GM12873 (cell line): Measurements from ENCODE around the gene USP19.

Source experiments
- TF ChIP-seq, protein P1 (sequence below): IDR thresholded peaks from 2 replicates; pipeline ENCODE4 v1.5.1; 2012; ENCODE audit warnings: low read depth, mild to moderate bottlenecking, moderate library complexity, low read length, control low read depth; ENCODE audit not compliant: insufficient read depth; ENCODE audit errors: missing control alignments

USP19 gene

DNA sequence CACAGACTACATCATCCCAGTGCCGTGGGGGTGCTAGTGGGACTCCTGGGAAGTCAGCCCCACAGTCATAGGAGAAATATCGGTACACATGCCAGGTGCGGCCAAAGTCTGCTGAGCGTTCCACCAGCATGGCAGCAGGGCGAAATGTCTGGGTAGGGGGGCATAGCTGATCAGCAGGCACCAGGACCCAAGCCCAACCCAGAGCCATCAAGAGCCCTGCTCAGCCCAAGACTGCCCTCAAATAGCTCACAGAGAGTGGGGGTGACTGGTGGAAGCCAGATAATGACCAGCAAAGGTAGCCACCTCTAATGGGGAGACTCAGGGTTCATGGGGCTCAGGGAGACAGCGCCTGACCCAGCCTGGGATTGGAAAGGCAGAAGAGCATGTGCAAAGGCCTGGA is 11.0 kb upstream of the USP19 start:
- TF ChIP-seq, protein P1, sequence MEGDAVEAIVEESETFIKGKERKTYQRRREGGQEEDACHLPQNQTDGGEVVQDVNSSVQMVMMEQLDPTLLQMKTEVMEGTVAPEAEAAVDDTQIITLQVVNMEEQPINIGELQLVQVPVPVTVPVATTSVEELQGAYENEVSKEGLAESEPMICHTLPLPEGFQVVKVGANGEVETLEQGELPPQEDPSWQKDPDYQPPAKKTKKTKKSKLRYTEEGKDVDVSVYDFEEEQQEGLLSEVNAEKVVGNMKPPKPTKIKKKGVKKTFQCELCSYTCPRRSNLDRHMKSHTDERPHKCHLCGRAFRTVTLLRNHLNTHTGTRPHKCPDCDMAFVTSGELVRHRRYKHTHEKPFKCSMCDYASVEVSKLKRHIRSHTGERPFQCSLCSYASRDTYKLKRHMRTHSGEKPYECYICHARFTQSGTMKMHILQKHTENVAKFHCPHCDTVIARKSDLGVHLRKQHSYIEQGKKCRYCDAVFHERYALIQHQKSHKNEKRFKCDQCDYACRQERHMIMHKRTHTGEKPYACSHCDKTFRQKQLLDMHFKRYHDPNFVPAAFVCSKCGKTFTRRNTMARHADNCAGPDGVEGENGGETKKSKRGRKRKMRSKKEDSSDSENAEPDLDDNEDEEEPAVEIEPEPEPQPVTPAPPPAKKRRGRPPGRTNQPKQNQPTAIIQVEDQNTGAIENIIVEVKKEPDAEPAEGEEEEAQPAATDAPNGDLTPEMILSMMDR = no peak

DNA sequence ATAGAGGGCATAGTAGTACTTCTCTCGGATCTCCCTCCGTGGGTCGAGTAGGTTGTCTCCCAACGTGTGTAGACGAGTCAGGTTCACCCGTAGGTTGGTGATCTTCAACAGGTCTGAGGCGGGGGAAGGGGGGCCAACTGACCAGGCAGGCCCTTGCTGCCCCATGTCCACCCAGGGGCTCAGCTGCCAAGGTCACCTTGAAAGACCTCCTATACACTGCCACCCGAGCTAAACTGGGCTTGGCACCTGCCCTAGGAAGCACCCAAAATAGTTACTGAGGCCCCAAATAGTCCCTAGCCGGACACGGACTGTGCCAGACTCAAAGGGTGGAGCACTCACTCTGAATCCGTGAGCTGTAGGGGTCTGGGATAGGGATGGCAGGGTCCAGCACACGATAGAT is 10.4 kb upstream of the USP19 start:
- TF ChIP-seq, protein P1 = no peak

DNA sequence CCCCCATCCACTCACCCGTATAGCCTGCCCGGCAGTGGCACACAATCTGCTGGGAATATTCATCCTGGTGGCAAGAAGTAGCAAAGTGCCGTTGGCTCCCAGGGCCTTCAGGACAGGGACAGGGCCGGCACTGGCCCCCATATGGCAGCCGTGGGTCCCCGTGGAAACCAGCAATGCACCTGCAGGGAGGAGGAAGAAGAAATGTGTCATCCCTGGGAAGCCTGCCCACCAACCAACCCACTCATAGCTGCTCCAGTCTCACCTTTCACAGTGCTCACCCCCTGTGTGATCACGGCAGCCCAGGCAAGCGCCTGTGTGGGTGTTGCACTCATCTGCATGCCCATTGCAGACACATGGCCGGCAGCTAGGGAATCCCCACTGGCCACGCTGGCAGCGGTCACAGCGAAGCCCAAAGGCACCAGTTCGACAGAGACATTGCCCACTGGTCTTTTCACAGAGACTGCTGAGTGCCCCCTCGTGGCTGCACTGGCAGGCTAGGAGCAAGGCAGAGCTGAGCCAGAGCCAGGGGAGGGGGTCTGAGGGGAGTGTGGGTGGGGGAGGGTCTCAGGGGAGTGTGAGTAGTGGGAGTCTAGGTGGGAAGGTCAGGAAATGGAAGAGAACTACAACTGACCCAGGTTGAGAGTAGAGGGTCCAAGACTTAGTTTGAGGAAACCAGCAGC is 4.5 kb upstream of the USP19 start:
- TF ChIP-seq, protein P1 = peak; percentile 44

DNA sequence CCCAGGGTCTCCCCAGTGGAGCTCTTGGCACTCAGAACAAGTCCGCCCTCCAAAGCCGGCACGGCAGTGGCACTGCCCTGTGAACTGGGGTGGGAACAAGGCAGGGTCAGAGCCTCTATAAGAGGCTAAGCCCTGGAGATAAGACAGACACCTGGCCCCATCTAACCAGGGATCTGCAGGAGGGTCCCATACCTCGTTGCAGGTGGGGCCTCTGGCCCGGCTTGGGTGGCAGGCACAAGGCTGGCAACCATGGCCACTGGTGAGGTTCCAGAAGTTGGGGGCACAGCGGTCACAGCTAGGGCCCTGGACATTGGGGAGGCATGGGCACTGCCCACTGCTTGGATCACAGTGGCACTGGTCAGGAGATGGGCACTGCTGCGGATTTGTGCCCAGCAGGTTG is 3.6 kb upstream of the USP19 start:
- TF ChIP-seq, protein P1 = no peak

GRCh38 chr3:49123687-49124086 is 3.1 kb upstream of the USP19 start:
- TF ChIP-seq, protein P1 = no peak

DNA sequence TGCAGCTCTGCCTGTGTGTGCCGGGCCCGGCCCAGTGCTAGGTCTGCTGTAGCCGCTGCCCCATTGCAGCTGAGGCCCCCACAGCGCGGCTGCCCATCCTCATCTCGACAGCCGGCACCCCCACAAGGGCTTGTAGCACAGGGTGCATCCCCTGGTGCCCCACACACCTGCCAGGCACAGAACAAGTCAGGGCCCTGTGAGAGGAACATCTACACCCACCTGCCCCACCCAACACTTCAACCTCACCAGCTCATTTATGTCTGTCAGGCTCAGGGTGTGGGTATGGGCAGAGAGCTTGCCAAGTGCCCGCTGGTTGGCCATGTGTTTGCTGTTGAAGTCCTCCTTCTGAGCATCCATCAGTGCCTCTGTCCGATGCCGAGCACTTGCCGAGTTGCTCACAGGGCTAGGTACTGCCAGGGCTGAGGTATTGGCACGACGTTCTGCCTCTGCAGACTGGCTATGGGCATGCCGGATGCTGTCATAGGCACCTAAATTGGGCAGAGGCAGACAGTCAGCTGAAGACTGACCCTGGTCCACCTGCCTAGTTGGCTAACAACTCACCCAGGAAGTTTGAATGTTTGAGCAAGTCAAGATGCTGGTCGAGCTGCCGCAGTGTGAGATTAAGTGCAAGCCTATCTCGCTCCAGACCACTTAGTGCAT is 2.4 kb upstream of the USP19 start:
- TF ChIP-seq, protein P1 = no peak

DNA sequence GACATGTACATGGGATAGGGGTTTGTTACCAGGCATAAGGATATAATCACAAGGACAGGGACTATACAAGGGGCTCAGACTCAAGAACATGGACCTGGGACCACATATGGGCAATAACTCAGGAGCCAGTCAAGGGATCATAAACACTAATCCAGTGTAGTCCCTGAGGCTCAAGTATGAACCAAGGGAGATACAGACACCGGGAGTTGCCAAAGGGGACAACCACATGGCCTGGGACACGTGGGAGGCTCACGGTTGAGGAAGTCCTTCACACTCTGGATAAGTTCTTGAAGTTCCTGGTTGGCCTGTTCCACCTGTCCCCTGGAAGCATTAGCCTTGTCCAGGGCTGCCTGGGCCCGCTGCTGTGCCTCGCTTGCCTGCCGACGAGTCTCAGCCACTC is 1.8 kb upstream of the USP19 start:
- TF ChIP-seq, protein P1 = no peak
